SIG-M5 treated with dmso at 0.1 percent for 504 hours (cell line): Measurements from ENCODE around the gene PSENEN.

ENCODE experiments used
- DNase-seq: peaks from one replicate; lab custom pipeline; 2025; ENCODE audit not compliant: unreplicated experiment; lab: John Stamatoyannopoulos, UW

PSENEN gene

DNA sequence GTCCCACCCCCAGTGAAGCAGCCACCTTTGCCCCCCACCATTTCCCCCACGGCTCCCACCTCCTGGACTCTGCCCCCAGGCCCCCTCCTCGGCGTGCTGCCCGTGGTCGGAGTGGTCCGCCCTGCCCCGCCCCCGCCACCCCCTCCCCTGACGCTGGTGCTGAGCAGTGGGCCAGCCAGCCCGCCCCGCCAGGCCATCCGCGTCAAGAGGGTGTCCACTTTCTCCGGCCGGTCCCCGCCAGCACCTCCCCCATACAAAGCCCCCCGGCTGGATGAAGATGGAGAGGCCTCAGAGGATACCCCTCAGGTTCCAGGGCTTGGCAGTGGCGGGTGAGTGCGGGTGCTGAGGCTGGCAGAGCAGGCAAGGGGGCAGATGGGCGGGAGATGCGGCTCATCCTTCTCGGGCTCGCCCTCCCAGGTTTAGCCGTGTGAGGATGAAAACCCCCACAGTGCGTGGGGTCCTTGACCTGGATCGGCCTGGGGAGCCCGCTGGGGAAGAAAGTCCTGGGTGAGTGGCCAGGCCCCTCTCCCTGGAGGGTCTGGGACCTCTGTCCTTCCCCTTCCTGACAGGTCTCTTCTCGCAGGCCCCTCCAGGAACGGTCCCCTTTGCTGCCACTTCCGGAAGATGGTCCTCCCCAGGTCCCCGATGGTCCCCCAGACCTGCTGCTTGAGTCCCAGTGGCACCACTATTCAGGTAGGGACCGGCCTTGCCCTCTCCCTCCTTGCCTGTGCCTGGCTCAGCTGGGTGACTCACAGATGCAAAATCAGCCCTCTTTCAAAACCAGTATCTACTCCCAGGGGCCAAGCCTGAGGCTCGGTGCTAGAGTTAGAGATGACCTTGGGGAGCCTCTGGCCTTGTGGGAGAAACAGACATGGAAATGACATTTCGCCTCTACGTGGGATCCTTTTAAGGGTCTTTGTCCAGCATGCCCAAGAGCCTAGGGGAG, 12.0 kb upstream of the PSENEN start:
- DNase-seq, result no peak

DNA sequence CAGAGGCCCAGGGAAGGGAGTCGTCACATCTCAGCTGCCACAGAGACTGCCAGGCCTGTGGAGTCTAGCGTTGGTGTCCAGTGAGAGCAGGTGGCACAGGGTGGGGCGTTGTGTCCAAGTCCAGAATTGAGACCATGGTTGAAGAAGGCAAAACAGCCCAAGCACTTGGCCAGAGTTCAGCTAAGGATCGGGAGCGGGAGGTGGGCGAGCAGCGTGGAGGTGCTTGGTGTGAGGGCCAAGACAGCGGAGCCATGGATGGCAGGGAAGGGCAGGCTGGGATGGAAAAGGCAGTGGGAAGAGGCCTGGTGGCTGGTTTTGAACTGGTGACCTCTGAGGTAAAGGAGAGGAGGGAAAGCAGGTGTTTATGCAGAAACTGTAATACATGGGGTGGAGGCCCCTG, 11.2 kb upstream of the PSENEN start:
- DNase-seq, result no peak

DNA sequence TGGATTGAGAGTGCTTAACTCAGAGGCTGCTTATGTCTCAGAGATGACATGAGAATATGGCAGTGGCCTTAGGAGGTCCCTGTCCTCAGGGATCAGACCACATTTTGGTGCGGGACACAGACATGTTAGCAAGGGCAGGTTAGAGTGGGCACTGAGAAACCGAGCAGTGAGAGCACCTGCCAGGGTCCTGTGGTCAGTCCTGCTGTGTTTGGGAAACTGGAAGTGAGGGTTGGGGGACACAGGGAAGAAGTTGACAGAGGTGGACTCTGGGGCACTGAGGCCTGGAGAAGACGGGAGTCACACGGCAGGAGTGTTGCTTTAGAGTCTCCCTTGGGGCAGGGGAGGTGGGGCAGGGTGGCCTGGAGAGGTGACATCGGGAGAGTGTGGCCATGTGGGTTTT, 10.6 kb upstream of the PSENEN start:
- no peak for DNase-seq

DNA sequence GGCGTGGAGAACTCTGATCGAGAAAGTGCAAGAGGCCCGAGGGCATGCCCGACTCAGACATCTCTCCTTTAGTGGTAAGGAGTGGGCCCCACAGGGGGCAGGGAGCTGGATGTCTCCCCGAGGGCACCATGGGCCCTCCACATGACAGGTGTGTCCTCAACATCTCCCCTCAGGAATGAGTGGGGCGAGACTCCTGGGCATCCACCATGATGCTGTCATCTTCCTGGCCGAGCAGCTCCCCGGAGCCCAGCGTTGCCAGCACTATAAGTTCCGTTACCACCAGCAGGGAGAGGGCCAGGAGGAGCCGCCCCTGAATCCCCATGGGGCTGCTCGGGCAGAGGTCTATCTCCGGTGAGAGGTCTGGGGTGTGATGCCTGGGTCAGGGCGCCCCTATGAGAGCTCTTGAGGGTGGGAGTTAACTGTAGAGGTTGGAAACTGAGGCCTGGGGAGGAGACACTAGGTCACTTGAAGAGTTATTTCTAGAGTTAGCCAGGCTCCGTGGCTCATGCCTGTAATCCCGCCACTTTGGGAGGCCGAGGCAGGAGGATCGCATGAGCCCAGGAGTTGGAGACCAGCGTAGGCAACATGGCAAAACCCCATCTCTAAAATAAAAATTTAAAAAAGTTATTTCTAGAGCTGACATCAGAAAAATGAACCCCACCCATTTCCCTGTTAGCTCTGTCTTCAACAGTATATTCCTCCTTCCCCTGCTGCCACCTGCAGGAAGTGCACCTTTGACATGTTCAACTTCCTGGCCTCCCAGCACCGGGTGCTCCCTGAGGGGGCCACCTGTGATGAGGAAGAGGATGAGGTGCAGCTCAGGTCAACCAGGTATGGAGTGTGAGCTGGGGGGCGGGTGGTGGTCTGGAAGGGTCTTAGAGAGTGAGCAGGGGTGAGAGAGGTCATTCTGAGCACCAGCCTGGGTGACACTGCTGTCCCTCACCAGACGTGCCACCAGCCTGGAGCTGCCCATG, 8.3 kb upstream of the PSENEN start:
- no peak for DNase-seq

DNA sequence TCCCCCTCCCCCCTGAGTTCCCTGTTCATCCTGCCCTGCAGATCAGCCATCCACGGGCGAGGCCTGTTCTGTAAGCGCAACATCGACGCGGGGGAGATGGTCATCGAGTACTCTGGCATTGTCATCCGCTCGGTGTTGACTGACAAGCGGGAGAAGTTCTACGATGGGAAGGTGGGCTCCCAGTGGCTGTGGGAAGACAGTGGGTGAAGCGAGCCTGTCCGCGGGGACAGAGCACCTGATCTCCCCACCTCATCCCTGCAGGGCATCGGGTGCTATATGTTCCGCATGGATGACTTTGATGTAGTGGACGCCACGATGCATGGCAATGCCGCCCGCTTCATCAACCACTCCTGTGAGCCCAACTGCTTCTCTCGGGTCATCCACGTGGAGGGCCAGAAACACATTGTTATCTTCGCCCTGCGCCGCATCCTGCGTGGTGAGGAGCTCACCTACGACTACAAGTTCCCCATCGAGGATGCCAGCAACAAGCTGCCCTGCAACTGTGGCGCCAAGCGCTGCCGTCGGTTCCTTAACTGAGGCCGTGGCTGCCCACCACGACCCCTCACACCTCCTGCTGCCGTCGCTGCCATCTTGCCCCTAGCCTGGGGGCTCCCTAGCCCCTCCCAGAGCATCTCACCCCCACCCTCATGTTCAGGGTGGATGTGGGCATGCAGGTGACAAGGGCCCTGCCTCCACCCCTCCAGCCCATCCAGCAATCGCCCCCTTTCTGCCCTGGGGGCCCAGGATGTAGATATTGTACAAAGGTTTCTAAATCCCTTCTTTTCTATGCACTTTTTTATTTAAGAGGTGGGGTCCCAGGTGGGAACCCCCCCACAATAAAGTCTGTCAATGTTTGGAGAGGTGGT, 7.2 kb upstream of the PSENEN start:
- DNase-seq, result no peak

DNA sequence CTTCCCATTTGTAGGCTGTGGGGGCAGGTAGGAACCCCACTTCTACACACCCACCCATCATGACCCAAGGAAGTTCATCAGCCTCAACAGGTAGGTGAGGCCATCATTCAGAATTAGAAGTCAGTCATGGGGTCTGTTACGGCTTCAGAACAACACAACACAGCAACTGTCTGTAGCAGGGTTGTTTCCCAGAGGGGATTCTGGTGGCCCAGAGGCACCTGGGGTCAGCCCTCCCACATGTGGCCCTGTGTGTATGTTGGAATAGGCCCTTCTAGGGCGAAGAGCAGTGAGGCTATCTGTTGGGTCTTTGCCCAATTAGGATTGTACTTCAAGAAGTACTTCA, 6.6 kb upstream of the PSENEN start:
- DNase-seq, result no peak

DNA sequence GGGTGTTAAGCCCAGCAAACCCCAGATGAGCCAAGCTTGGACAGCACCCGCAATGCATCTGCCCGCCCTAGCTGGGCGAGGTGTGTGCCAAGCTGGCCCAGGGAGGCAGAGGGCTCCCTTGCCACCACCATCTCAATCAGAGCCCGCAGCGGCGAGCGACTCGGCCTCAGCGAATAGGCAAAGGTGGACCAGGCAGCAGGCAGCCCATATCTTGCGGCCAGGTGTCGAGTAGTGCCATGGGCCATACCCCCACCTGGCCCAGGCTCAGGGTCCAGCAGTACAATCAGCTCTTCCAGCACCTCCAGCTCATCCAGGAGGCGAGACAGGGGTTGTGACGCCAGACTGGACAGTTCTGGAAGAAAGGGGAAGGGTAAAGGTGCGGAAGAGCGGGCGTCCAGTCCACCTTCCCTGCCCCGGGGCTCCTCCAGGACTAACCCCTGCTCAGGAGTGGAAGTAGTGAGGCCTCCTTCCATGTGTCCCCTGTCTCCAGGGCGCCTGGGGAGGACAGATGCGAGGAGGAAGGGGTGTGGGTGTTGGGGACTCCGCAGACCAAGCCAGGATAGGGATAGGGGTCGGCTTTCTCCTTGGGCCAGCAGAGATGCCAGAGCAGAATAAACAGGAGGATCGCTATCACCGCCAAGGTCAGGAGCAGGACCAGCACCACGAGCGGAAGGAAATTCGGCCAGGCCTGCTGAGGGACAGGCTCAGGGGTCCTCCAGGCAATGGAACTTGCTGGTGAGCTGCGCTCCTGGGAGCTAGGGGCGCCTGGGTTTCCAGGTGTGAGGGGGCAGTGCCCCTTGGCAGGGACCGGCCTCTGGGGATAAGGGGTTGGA, 6.0 kb upstream of the PSENEN start:
- no peak for DNase-seq

DNA sequence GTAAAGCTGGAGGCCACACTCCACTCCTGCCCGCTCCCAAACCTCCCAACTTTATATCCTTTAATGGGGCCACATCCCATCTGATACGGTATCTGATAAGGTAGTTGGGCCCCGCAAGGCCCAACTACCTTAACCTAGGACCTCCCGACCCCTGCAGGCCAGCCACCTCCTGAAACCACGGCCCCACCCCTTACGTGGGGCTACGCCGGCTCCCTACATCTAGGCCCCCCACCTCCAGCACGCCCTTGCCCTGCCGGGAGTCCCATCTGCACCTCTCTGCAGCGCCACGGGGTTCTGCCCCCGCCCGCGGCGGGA, 5.4 kb upstream of the PSENEN start:
- DNase-seq, result no peak

DNA sequence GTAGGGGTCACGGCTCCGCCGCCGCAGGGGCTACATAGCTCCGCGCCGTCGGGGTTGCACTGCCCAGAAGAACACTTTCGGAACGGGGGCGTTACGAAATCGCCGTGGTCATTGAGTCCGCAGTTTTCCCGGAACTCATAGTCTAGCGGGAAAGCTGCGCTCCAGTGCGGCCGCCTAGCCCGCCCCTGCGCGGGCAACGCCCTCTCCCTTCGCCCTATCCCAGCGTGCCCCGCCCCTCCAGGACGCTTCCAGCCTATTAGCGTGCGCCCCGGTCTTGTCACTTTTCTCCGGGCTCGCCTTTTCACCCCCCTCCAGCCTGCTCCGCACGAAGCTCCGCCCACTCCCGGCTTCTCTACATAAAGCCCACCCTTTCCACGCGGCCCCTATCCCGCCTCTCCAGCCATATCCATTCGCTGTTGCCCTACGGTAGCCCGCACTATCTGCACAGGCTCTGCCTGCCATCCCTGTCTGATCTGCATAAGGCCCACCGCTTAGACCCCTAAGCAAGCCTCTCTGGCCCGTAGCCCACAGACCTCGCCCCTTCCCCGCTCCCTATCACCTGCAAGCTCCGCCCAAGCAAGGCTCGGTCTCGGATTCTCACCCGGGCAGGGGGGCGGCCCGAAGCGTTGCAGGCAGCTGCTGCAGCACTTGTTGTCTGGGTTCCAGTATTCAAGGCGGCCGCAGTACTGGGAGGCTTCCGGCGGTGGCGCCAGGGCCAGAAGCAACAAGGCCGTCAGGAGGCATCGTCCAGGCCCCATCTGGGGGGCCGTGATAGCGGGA, 4.8 kb upstream of the PSENEN start:
- peak; percentile 96 for DNase-seq

DNA sequence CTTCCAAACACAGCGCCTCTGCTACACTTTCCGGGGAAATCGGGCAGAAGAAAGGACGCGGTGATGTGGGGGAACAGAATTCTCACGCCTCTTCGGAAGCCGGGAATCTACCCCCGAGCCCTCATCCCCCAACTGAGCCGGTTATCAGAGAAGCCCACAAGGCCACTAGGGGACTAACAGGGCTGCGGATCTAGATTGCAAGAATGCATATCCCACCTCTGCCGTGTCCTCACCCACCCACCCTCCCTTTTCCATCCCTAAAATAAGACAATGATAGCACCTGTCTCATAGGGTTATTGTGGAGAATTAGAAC, 4.3 kb upstream of the PSENEN start:
- DNase-seq, result no peak

DNA sequence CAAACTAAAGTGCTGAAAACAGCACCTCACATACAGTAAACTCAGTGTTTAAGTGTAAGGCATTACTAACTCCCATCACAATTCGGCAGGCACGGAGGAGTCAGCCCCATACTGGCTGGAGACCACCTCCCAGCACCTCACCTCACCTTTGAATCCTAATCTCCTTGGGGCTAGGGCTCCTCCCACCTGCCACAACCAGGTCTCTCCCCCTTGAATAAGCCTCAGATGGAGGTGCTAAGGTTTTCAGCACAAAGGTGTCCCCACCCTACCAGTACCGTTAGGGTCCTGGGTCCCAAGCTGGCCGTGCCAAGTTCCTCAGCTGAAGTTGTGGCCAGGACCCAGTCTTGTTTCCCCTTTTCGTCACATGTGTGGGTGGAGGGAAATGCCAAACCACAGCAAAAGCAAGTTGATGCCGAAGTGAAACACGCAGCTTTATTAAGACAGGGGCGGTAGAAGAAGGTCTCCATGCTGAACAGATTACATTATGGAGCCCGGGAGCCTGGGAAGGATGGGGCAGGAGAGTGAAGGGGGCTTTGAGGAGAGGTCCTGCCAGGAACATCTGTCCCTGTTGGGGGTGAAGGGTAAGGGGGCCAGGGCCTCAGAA, 3.2 kb upstream of the PSENEN start, which contains the start of gene IGFLR1:
Gene IGFLR1, minus strand, starts transcription at position 332 of the 604 bp plus-strand sequence. CDS start 1,272 bp downstream, outside the sequence.
- peak; percentile 62 for DNase-seq

DNA sequence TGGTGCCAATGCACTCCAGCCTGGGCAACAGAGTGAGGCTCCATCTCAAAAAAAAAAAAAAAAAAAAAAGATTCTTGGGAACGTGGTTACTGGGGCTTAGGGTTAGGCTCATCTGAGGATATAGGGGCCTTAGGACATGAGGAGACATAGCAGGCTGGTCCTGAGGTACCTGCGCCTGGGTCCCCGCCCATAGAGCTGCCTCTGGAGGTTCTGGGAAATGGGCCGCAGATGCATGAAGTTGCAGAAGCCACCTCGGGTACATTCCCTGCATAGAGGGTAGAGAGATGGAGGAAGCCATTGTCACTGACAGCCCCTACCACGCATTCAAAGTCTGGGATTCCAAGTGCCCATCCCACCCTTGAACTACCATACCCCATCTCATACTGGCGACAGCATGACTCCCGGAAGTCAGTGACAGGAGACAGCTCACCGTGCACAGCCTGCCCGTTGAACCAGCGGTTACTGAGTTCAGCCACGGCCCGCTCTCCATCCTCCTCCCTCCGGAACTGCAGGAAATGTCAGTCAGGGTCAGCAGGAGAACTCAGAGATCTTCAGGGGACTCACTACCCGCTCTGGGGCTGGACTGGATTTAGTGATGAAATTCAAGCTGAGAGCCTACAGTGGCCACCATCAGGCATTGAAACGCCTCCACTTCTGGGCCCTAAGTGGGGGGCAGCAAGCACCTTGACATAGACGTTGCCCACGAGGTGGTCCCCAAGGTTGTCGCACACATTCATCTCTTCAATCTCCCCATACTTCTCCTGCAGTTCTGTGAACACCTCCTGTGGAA, 1.6 kb upstream of the PSENEN start:
- no peak for DNase-seq

DNA sequence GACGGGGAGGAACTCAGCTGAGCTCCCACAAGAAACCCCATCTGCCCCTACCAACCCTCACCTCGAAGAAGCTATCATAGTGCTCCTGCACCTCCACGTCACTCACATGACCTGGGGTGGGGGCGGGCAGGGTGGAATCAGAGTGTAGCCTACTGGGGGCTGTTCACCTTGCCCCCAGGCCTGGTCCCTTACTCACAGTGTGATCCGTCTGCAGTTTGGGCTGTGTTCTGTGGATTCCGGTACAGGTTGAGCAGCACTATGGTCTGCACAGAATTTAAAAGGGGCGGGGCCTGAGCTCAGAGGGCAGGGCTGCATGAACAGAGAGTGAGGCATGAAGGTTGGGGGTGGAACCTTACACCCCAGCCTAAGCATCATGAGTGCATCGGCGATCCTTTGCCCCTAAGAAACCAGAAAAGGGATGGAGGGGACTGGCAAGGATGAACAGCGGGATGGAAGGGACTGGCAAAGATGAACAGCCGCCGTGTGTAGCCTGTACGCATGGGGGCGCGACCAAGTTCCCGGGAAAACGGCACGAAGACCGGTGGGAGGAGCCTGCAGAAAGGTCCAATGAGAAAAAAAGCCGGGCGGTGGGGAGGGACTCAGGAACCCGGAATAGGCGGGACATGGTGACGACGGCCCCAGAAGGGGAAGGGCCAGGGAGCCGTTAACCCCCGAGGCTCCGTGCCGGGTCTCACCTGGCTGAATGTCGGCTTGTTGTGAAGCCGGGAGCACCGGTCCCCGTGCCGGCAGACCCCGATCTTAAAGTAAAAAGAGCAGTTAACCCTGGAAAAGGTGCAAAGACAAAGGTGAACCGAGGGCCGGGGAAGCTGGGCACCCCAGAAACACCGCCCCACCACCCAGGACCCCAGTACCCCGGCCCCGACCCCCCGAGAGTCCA, 772 bp upstream of the PSENEN start:
- peak; percentile 94 for DNase-seq

DNA sequence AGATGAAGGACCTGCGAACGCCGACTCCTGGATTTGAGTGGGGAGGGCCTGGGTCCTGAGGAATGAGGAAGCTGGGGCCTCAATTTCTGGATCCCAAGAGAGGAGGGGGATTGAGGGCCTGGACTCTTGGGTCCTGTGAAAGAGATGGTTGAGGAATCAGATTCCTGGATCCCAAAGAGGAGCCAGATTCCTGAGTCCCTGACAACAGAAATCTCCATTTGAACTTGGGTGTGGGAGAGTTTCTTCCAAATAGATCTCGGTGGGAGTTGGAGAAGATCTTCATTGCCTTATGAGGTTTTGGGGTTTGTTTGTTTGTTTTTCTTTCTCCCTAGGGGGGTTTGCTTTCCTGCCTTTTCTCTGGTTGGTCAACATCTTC, 624 bp downstream of the PSENEN start:
- no peak for DNase-seq

DNA sequence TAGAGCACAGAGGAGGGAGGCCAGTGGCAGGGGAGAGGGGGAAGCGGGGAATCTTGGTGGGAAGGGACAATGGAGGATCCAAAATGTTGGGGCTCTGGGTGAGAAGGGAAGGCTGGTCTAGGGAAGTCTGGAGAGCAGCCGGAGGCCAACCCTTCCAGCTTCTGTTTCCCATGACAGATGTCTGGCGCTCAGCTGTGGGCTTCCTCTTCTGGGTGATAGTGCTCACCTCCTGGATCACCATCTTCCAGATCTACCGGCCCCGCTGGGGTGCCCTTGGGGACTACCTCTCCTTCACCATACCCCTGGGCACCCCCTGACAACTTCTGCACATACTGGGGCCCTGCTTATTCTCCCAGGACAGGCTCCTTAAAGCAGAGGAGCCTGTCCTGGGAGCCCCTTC, 1.1 kb downstream of the PSENEN start:
- DNase-seq, result no peak

DNA sequence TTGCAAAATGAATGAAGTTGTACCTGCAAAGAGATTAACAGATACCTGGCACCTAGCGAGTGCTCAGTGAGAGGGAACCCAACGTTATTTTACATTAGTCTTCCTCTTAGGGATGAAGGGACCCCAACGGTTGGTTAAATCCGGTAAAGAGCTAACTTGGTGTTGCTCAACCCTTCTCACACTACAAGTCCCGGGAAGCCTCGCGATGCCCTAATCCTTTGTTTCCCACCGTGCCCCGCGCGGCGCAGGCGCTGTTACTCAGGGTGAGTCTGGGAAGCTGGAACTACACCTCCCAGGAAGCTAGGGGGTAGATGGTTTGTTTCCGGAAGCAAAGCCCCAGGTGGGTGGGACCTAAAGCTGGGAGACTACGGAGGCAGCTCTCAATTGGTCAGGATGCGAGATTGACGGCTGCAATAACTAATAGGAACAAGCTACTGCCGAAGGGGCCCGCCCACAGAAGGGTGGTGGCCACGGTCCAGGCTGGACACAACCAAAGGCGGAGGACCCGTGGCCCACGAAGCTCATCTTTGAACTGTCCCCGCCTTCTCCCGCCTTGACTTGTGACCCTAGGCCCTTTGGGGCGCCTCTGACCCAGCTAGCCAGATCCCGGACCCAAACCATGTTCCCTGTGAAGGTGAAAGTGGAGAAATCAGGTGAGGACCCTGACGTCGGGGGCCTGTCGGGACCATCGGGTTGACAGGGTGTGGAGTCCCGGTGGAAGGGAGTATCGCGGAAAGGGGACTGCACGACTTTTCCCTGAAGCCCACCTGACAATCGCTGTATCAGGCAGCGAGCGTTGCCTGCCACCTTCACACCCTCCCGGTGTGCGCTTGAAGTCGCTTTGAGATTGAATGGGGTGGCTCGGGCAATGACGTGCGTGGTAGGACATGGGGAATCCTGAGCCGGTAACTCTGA, 2.9 kb downstream of the PSENEN start, which contains the start of gene LIN37:
Gene LIN37, plus strand, starts transcription at position 471 of the 915 bp plus-strand sequence. Its CDS starts 149 bp downstream, at position 620.
- DNase-seq, result peak; percentile 98
